GM12892 (cell line): Measurements from ENCODE around the gene STOML2.

Experiments
- POLR2A ChIP-seq: IDR thresholded peaks from 2 replicates; pipeline ENCODE4 v1.6.1; 2011; ENCODE audit warnings: low read depth, low read length, control low read depth
- TAF1 ChIP-seq: IDR thresholded peaks from 2 replicates; pipeline ENCODE4 v1.6.1; 2011; ENCODE audit warnings: low read depth, mild to moderate bottlenecking, control low read depth, low read length, borderline replicate concordance

DNA sequence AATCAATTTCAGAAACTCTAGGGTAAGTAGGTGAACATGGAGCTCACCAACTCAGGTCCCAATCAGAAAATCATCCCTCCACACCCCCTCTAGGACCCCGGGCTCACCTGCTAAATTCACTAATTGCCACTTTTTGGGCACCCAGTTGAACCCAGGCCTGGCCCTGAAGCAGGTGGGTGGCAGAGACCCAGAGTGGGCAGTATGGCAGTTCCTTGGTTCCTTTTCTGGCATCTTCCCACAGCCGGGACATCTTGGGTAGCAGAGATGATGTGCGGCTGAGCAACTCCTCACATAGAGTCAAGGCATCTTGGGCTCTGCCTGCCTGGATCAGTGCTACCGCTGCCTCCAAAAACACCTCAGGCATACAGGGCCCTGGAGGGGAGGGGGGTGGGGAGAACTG is 27.6 kb downstream of the STOML2 start:
- TF ChIP-seq TAF1 (no peak), POLR2A (no peak)
